ENCODE results near the gene KCNE2.
"Not testable (repeated sequence)": the region's sequence is repeated elsewhere in the genome, so short reads cannot be mapped to it uniquely, and the experiment has no call there.

GRCh38 chr21:34417448-34418077, 53.8 kb downstream of the KCNE2 start:
- TF ChIP-seq POLR2A (IDR thresholded peaks at IDR 0.05; ENCODE audit: low read depth, low read length); POLR2AphosphoS5 (IDR thresholded peaks at IDR 0.05; ENCODE audit: low read depth, low read length); TAF1 (IDR thresholded peaks at IDR 0.05; ENCODE audit: borderline replicate concordance, low read depth, low read length): not testable (repeated sequence)
